Measurements from ENCODE around the gene ADH6.
"Not testable (repeated sequence)": the region's sequence is repeated elsewhere in the genome, so short reads cannot be mapped to it uniquely, and the experiment has no call there.

ADH6 gene

GRCh38 chr4:99219072-99219471 lies at the start of gene ADH6:
ADH6 (minus strand) TSS chr4:99219246; CDS start chr4:99219152, 94 bp downstream.
- DNase-seq (ENCODE audit: low read depth), result no peak

- DNase-seq (ENCODE audit: low read depth), result no peak
These were observed 45.9 kb upstream of the ADH6 start for GRCh38 chr4:99264927-99265326.

GRCh38 chr4:99252746-99253145 lies 33.7 kb upstream of the ADH6 start:
- DNase-seq (ENCODE audit: low read depth), result no peak

- DNase-seq (ENCODE audit: low read depth), result no peak
These were observed 29.7 kb upstream of the ADH6 start for GRCh38 chr4:99248714-99249113.

GRCh38 chr4:99235955-99236354 lies 16.9 kb upstream of the ADH6 start:
- DNase-seq (ENCODE audit: low read depth), result no peak

- peak; percentile 45 for DNase-seq (ENCODE audit: low read depth)
These were observed 15.4 kb upstream of the ADH6 start for GRCh38 chr4:99234331-99235010.

GRCh38 chr4:99233397-99233796 lies 14.4 kb upstream of the ADH6 start:
- DNase-seq (ENCODE audit: low read depth), result not testable (repeated sequence)

GRCh38 chr4:99228706-99229105 lies 9.7 kb upstream of the ADH6 start:
- not testable (repeated sequence) for DNase-seq (ENCODE audit: low read depth)

GRCh38 chr4:99227646-99228045 lies 8.6 kb upstream of the ADH6 start:
- not testable (repeated sequence) for DNase-seq (ENCODE audit: low read depth)

- DNase-seq (ENCODE audit: low read depth), result no peak
These were observed 2.9 kb upstream of the ADH6 start for GRCh38 chr4:99221980-99222379.

- DNase-seq (ENCODE audit: low read depth), result no peak
These were observed 433 bp upstream of the ADH6 start for GRCh38 chr4:99219479-99219878.

GRCh38 chr4:99215521-99215920 lies 3.5 kb downstream of the ADH6 start:
- no peak for DNase-seq (ENCODE audit: low read depth)

GRCh38 chr4:99210789-99211188 lies 8.3 kb downstream of the ADH6 start:
- DNase-seq (ENCODE audit: low read depth), result no peak

- no peak for DNase-seq (ENCODE audit: low read depth)
These were observed 9.4 kb downstream of the ADH6 start for GRCh38 chr4:99209671-99210070.

GRCh38 chr4:99208719-99209075 lies 10.3 kb downstream of the ADH6 start:
- no peak for DNase-seq (ENCODE audit: low read depth)

- no peak for DNase-seq (ENCODE audit: low read depth)
These were observed 10.9 kb downstream of the ADH6 start for GRCh38 chr4:99207911-99208718.

GRCh38 chr4:99207069-99207743 lies 11.8 kb downstream of the ADH6 start:
- DNase-seq (ENCODE audit: low read depth), result no peak

GRCh38 chr4:99205153-99205979 lies 13.7 kb downstream of the ADH6 start:
- DNase-seq (ENCODE audit: low read depth), result no peak

- DNase-seq (ENCODE audit: low read depth), result no peak
These were observed 16.5 kb downstream of the ADH6 start for GRCh38 chr4:99202536-99202935.

GRCh38 chr4:99202094-99202493 lies 17.0 kb downstream of the ADH6 start:
- DNase-seq (ENCODE audit: low read depth), result no peak

GRCh38 chr4:99201690-99202089 lies 17.4 kb downstream of the ADH6 start:
- no peak for DNase-seq (ENCODE audit: low read depth)

- no peak for DNase-seq (ENCODE audit: low read depth)
These were observed 18.9 kb downstream of the ADH6 start for GRCh38 chr4:99200138-99200537.

Data from GM04504 (cell line).